Activated CD4-positive, alpha-beta memory T cell treated with anti-CD3 and anti-CD28 coated beads for 36 hours (primary cell): ENCODE data around the gene MMADHC. TPM values are rescaled to one million over a fixed set of nuclear protein-coding genes. Genes with fewer than 3 reads are reported as not detected.

Experiments
- CTCF ChIA-PET: fragments of 350-600 bp; sonication (Branson Sonifier 250); formaldehyde crosslinking; loops from one replicate; lab custom pipeline; 2021; ENCODE audit warnings: antibody characterized with exemption, inconsistent platforms; lab: Charles Lee
- POLR2A ChIA-PET: fragments of 350-600 bp; sonication (Branson Sonifier 250); formaldehyde crosslinking; loops from one replicate; lab custom pipeline; 2021; ENCODE audit warnings: antibody characterized with exemption; lab: Charles Lee
- DNase-seq: peaks from one replicate; pipeline ENCODE4 v3.0.0-alpha.2; 2020
- H3K27ac Mint-ChIP-seq: one replicate; pipeline ENCODE4 v1.8.0; 2021; ENCODE audit warnings: mixed read lengths
- H3K27me3 Mint-ChIP-seq: one replicate; pipeline ENCODE4 v1.8.0; 2021; ENCODE audit warnings: mixed read lengths
- H3K36me3 Mint-ChIP-seq: one replicate; pipeline ENCODE4 v1.8.0; 2021; ENCODE audit warnings: mixed read lengths
- H3K4me1 Mint-ChIP-seq: one replicate; pipeline ENCODE4 v1.8.0; 2021; ENCODE audit warnings: low read depth, mixed read lengths
- H3K4me3 Mint-ChIP-seq: one replicate; pipeline ENCODE4 v1.8.0; 2021; ENCODE audit warnings: mild to moderate bottlenecking, mixed read lengths
- H3K9me3 Mint-ChIP-seq: one replicate; pipeline ENCODE4 v1.8.0; 2021; ENCODE audit warnings: mixed read lengths
- intact Hi-C: fragments of 100-400 bp; cut with micrococcal nuclease; formaldehyde crosslinking; loops from one replicate; pipeline ENCODE4 v1.15.1; 2023
- total RNA-seq, 2 experiments: library from RNA; stranded (reverse); gene quantifications; one replicate each; pipeline ENCODE4 v1.2.3, GENCODE V29; 2021

Gene MMADHC
- total RNA-seq, 2 experiments from 2014 or later, result 130 to 132 TPM

DNA sequence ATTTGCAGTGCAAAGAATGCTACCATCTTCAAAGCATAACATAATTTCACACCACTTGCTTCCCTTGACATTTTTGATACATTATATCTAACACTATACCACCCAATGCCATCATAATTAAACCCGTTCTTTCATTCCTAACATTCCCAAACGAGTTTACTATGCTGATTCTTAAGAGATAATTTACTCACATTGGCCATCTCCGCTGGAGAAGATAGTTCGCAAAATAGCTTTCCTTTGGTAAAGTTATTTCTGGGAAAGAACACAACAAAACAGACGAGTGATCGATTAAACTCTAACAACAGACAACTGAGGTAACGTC, 716 bp downstream of the MMADHC start:
- intact Hi-C loops, result loop anchor here (1.0 to 10.0 kb wide), 4 partner anchors 10 to 1674 kb away; partner anchors contain the start of genes EPC2, MBD5, ORC4 and RBM43
- POLR2A ChIA-PET, result interaction anchor here (0.8 to 1.0 kb wide), 2 partner anchors 11 to 1674 kb away, joined by 3 read pairs; partner anchors contain the start of gene RBM43
- Mint-ChIP-seq H3K4me1 (peaks cover 45% of the 10 kb centered on the region), H3K36me3 (peaks cover 32% of the 10 kb centered on the region), H3K9me3 (no peaks in the 10 kb centered on the region), H3K27ac (peak overlapping the region; percentile 97), H3K27me3 (peaks cover 9% of the 10 kb centered on the region), H3K4me3 (peak overlapping the region; percentile 98)
- CTCF ChIA-PET, result interaction anchor here (0.6 to 1.9 kb wide), 7 partner anchors 10 to 1675 kb away, joined by 3 to 15 read pairs (median 7); partner anchors contain the start of gene RBM43
- no peak for DNase-seq

- H3K4me1 Mint-ChIP-seq, result peaks cover 49% of the 10 kb centered on the region
Measured at GRCh38 chr2:149586063-149586462, 1.5 kb downstream of the MMADHC start.

DNA sequence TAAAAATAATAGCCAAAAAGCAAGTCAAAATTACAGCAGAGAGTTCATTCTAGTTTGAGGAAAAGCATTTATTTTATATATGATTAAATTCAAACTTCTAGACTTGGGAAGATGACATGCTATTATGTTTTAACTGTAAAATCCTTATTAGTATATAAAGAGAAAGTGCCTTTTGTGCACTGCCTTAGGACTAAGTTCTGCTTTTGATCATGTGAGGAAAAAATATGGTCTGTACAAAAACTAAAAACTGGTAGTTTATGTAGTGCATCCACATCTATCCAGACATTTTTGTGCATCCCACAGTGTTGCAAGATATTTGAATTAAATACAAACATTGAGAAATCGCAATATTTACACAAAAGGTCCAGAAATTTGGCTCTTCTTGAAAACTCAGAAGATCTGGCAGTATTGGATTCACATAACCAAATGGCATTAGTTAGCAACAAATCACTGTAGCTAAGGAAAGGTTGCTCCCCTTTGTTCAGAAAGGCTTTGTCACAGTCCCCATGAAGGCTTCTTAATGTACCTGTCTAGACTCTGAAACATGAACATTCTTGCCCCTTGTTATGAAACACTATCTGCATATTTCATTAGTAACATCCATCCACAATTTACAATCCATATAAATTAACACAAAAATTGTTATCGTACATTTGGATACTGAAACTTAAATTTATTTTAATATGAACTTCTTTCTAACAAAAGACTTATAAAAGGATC, 2.2 kb downstream of the MMADHC start:
- DNase-seq, result no peak
- intact Hi-C loops, result loop anchor here (5.0 to 10.0 kb wide), 2 partner anchors 941 to 1563 kb away; partner anchors contain the start of genes EPC2, MBD5 and ORC4
- peaks cover 6% of the 10 kb centered on the region for H3K27me3 Mint-ChIP-seq
- ChIA-PET CTCF (interaction anchor here (0.9 kb wide), 1 partner anchor 568 kb away, joined by 3 read pairs; no protein-coding TSS in a partner anchor), POLR2A (interaction anchor here (1.0 kb wide), 1 partner anchor 13 kb away, joined by 3 read pairs; no protein-coding TSS in a partner anchor)
- H3K4me1 Mint-ChIP-seq, result peaks cover 53% of the 10 kb centered on the region
- H3K27ac Mint-ChIP-seq, result peak overlapping the region; percentile 20
- no peaks in the 10 kb centered on the region for H3K9me3 Mint-ChIP-seq
- peaks cover 42% of the 10 kb centered on the region for H3K36me3 Mint-ChIP-seq
- peak overlapping the region; percentile 32 for H3K4me3 Mint-ChIP-seq

More at GRCh38 chr2:149586063-149586462, 1.5 kb downstream of the MMADHC start:
- Mint-ChIP-seq H3K27ac (peak overlapping the region; percentile 35), H3K9me3 (no peaks in the 10 kb centered on the region), H3K4me3 (peak overlapping the region; percentile 98), H3K27me3 (peaks cover 6% of the 10 kb centered on the region), H3K36me3 (peaks cover 39% of the 10 kb centered on the region)
- ChIA-PET CTCF (interaction anchor here (0.9 to 1.9 kb wide), 5 partner anchors 11 to 1675 kb away, joined by 3 to 15 read pairs (median 7); partner anchors contain the start of gene RBM43), POLR2A (interaction anchor here (1.0 kb wide), 1 partner anchor 14 kb away, joined by 3 read pairs; no protein-coding TSS in a partner anchor)
- intact Hi-C loops, result loop anchor here (2.0 to 10.0 kb wide), 3 partner anchors 941 to 1675 kb away; partner anchors contain the start of genes EPC2, MBD5, ORC4 and RBM43
- DNase-seq, result no peak

DNA sequence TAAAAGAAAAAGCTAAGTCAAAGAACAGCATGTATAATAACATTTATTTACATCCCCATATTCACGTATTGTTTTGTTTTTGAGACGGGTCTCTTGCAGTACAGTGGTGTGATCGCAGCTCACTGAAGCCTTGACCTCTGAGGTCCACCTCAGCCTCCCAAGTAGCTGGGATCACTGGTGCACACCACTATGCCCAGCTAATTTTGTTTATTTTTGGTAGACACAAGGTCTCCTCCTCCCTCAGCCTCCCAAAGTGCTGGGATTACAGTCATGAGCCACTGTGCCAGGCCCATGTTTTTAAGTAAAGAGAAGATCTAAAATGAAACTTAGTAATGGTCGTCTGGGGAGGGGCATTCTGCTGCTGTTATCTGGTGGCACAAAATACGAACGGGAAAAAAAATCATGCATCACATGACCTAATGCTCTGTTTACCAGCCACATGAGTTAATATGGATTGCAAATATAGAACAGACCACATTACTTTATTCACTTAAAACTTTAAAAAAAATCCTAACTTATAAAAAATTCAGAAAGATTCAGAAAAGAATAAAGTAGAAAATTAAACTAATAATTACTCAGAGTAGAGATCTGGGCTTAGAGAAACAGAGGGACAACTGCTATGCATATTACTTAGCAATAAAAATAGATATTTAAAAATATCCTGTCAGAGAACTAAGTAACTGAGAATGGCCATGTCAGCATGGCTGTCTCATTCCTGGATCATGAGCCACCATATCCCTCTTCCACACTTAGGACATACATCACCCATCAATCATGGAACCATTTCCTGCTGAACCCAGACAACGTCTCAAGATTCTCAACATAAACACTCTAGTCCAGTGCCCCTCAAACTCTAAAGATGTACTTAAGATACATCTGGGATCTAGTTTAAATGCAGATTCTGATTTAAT, 7.3 kb downstream of the MMADHC start:
- Mint-ChIP-seq H3K4me3 (no peak overlapping the region), H3K9me3 (no peaks in the 10 kb centered on the region), H3K27me3 (no peaks in the 10 kb centered on the region), H3K4me1 (peaks cover 58% of the 10 kb centered on the region), H3K36me3 (peaks cover 57% of the 10 kb centered on the region), H3K27ac (no peak overlapping the region)
- no peak for DNase-seq
- ChIA-PET POLR2A (no interaction called here), CTCF (no interaction called here)
- intact Hi-C loops, result loop anchor here (10.0 kb wide), 1 partner anchor 935 kb away; the partner anchor contains the start of gene EPC2

- Mint-ChIP-seq H3K9me3 (no peaks in the 10 kb centered on the region), H3K27ac (peak overlapping the region; percentile 1), H3K4me3 (no peak overlapping the region), H3K27me3 (no peaks in the 10 kb centered on the region), H3K4me1 (peaks cover 31% of the 10 kb centered on the region), H3K36me3 (peaks cover 43% of the 10 kb centered on the region)
- POLR2A ChIA-PET, result interaction anchor here (0.6 kb wide), 1 partner anchor 552 kb away, joined by 4 read pairs; no protein-coding TSS in a partner anchor
- DNase-seq, result no peak
- intact Hi-C loops, result no loop called here
- CTCF ChIA-PET, result interaction anchor here (0.8 kb wide), 1 partner anchor 16 kb away, joined by 3 read pairs; no protein-coding TSS in a partner anchor
Measured at GRCh38 chr2:149577269-149577668, 10.3 kb downstream of the MMADHC start.

GRCh38 chr2:149575752-149576151, 11.8 kb downstream of the MMADHC start:
- Mint-ChIP-seq H3K27me3 (no peaks in the 10 kb centered on the region), H3K36me3 (peaks cover 32% of the 10 kb centered on the region), H3K4me1 (peaks cover 24% of the 10 kb centered on the region), H3K9me3 (no peaks in the 10 kb centered on the region), H3K27ac (no peak overlapping the region), H3K4me3 (no peak overlapping the region)
- DNase-seq, result no peak
- POLR2A ChIA-PET, result no interaction called here
- intact Hi-C loops, result no loop called here
- CTCF ChIA-PET, result no interaction called here

- H3K4me1 Mint-ChIP-seq, result peaks cover 21% of the 10 kb centered on the region
- intact Hi-C loops, result no loop called here
- no peak overlapping the region for H3K4me3 Mint-ChIP-seq
- DNase-seq, result no peak
- no peaks in the 10 kb centered on the region for H3K9me3 Mint-ChIP-seq
- peaks cover 30% of the 10 kb centered on the region for H3K36me3 Mint-ChIP-seq
- no peaks in the 10 kb centered on the region for H3K27me3 Mint-ChIP-seq
- ChIA-PET CTCF (no interaction called here), POLR2A (no interaction called here)
- H3K27ac Mint-ChIP-seq, result no peak overlapping the region
Measured at GRCh38 chr2:149575277-149575676, 12.3 kb downstream of the MMADHC start.

GRCh38 chr2:149573760-149574159, 13.8 kb downstream of the MMADHC start:
- no peaks in the 10 kb centered on the region for H3K27me3 Mint-ChIP-seq
- DNase-seq, result no peak
- H3K4me1 Mint-ChIP-seq, result peaks cover 14% of the 10 kb centered on the region
- intact Hi-C loops, result no loop called here
- H3K4me3 Mint-ChIP-seq, result no peak overlapping the region
- no peaks in the 10 kb centered on the region for H3K9me3 Mint-ChIP-seq
- ChIA-PET POLR2A (no interaction called here), CTCF (interaction anchor here (0.7 to 1.3 kb wide), 5 partner anchors 13 to 1665 kb away, joined by 3 to 5 read pairs (median 3); no protein-coding TSS in a partner anchor)
- H3K36me3 Mint-ChIP-seq, result peaks cover 29% of the 10 kb centered on the region
- no peak overlapping the region for H3K27ac Mint-ChIP-seq

DNA sequence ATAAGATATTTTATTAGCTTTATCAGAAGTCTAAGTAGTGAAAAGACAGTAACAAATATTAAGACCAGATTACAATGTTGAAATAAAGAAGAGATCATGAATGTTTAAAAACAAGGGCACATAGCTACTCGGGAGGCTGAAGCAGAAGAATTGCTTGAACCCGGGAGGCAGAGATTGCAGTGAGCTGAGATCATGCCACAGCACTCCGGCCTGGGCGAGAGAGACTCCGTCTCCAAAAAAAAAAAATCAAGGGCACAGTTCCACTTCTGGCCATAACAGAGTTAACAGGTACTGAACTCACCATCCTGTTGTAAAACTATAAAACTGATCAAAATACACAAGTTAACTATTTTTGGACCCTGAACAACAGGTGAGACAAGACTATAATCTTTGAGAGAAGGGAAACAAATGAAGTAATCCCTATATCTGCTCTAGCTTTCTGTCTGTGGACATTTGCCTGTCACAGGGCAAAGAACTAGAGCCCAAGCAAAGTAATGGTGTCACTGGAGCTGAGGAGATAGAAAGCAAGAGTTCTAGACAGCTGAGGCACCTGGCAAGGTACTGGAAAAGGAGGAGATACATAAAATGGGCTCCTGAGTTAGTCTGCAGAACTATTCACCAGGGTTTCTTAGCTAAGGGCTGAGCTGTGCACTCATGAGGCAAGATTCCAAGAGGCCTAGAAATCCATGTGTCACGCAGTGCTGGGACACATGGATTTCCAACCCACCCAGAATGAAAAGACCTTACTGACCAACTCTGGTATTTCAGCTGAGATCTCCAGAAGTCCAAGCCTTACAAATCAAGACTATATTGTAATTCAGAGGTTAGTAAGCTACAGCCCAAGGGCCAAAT, 15.2 kb downstream of the MMADHC start:
- no peaks in the 10 kb centered on the region for H3K27me3 Mint-ChIP-seq
- no peak overlapping the region for H3K4me3 Mint-ChIP-seq
- H3K4me1 Mint-ChIP-seq, result peaks cover 5% of the 10 kb centered on the region
- intact Hi-C loops, result no loop called here
- ChIA-PET POLR2A (interaction anchor here (0.8 kb wide), 1 partner anchor 13 kb away, joined by 3 read pairs; no protein-coding TSS in a partner anchor), CTCF (interaction anchor here (0.6 to 1.5 kb wide), 5 partner anchors 9 to 1667 kb away, joined by 3 to 10 read pairs (median 4); no protein-coding TSS in a partner anchor)
- no peak for DNase-seq
- H3K36me3 Mint-ChIP-seq, result peaks cover 26% of the 10 kb centered on the region
- H3K9me3 Mint-ChIP-seq, result no peaks in the 10 kb centered on the region
- peak overlapping the region; percentile 14 for H3K27ac Mint-ChIP-seq

DNA sequence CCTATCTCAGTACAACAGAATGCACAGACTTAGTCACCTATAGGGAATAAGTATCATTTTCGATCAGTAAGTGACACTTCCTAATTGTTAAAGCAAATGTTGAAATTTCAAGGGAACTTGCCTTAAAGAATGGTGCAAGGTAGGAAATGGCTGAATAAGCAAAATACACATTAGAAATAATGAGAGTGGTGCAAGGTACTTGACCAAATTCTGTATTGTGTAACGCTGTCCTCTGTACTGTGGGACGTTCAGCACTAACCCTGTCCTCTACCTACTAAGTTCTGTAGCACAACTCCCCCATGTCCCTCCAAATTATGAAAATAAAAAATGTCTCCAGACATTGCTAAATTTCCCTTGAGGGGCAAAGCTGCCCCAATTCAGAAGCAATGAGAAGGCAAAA, 19.4 kb downstream of the MMADHC start:
- H3K27ac Mint-ChIP-seq, result no peak overlapping the region

DNA sequence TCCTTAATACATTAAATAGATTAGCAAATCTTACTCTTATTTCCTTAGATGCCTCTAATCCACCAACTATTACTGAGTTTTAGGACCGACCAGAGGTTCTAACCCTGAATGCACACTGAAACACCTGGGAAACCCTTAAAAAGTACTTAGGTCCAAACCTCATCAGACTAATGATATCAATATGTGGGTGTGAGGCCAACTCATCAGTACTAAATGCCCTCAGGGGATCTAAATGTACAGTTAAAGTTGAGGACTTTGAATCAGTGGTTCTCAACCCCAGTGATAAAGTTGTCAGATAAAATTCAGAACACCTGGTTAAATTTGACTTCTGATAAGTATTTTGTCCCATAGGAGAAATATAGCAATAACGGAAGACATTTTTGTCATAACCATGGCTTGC, 20.9 kb downstream of the MMADHC start:
- H3K27me3 Mint-ChIP-seq, result no peaks in the 10 kb centered on the region
- POLR2A ChIA-PET, result no interaction called here
- no peak for DNase-seq
- no peak overlapping the region for H3K4me3 Mint-ChIP-seq
- H3K36me3 Mint-ChIP-seq, result peaks cover 21% of the 10 kb centered on the region
- CTCF ChIA-PET, result no interaction called here
- no peaks in the 10 kb centered on the region for H3K9me3 Mint-ChIP-seq
- intact Hi-C loops, result loop anchor here (10.0 kb wide), 2 partner anchors 242 to 402 kb away; no protein-coding TSS in a partner anchor
- H3K27ac Mint-ChIP-seq, result no peak overlapping the region
- no peaks in the 10 kb centered on the region for H3K4me1 Mint-ChIP-seq

More for the DNA sequence above, 19.4 kb downstream of the MMADHC start:
- Mint-ChIP-seq H3K4me3 (no peak overlapping the region), H3K9me3 (no peaks in the 10 kb centered on the region), H3K27me3 (no peaks in the 10 kb centered on the region), H3K4me1 (no peaks in the 10 kb centered on the region), H3K36me3 (peaks cover 24% of the 10 kb centered on the region)
- CTCF ChIA-PET, result no interaction called here
- no peak for DNase-seq
- intact Hi-C loops, result loop anchor here (10.0 kb wide), 2 partner anchors 243 to 403 kb away; no protein-coding TSS in a partner anchor
- POLR2A ChIA-PET, result no interaction called here
